CD4-positive, CD25-positive, alpha-beta regulatory T cell (primary cell): ENCODE results near the gene TTC7B. TPM values are rescaled to one million over a fixed set of nuclear protein-coding genes. Genes with fewer than 3 reads are reported as not detected.
A peak's percentile ranks its signal among the peaks of the same experiment; 100 is the strongest.

Source experiments
- ATAC-seq, 2 donors: fragments of 150-1000 bp; cut with Tn5 transposase; one replicate each; pipeline ENCODE4 v1.10.0; 2021; ENCODE audit warnings: low read depth in 2 of 2, moderate number of reproducible peaks in 2 of 2, moderate library complexity in 1 of 2
- DNase-seq, 3 donors: peaks; one replicate each; pipeline versions ENCODE4 v3.0.0 to v3.0.0-alpha.2; 2012 to 2022; ENCODE audit warnings: mixed read lengths in 1 of 3
- H3K27ac ChIP-seq: one replicate; pipeline ENCODE4 v1.7.0; 2013; ENCODE audit warnings: mild to moderate bottlenecking, low read length; ENCODE audit not compliant: insufficient read depth, poor library complexity, severe bottlenecking
- H3K27me3 ChIP-seq: one replicate; pipeline ENCODE4 v1.7.0; 2013; ENCODE audit warnings: low read length; ENCODE audit not compliant: control insufficient read depth, insufficient read depth
- H3K36me3 ChIP-seq: one replicate; pipeline ENCODE4 v1.7.0; 2013; ENCODE audit warnings: mild to moderate bottlenecking, low read length, moderate library complexity; ENCODE audit not compliant: control insufficient read depth, insufficient read depth
- H3K4me1 ChIP-seq: 2 replicates; pipeline ENCODE4 v1.7.0; 2013; ENCODE audit warnings: mild to moderate bottlenecking, low read length; ENCODE audit not compliant: insufficient read depth, control insufficient read depth, poor library complexity, severe bottlenecking
- H3K4me3 ChIP-seq: one replicate; pipeline ENCODE4 v1.7.0; 2013; ENCODE audit warnings: low read depth, mild to moderate bottlenecking, low read length, moderate library complexity
- H3K9me3 ChIP-seq, 2 experiments: 1 replicate in 1 of 2; 2 replicates in 1 of 2; pipeline ENCODE4 v1.7.0; 2013; ENCODE audit warnings: low read length in 2 of 2, mild to moderate bottlenecking in 1 of 2, moderate library complexity in 1 of 2; ENCODE audit not compliant: control insufficient read depth in 2 of 2
- H3K27ac Mint-ChIP-seq, 3 donors: one replicate each; pipeline ENCODE4 v1.8.0; 2020 to 2022; ENCODE audit warnings: mild to moderate bottlenecking in 3 of 3, mixed read lengths in 3 of 3, moderate library complexity in 2 of 3
- H3K27me3 Mint-ChIP-seq: one replicate; pipeline ENCODE4 v1.8.0; 2022; ENCODE audit warnings: mild to moderate bottlenecking, mixed read lengths
- H3K36me3 Mint-ChIP-seq: one replicate; pipeline ENCODE4 v1.8.0; 2020; ENCODE audit warnings: mixed read lengths
- H3K4me1 Mint-ChIP-seq, 4 donors: one replicate each; pipeline ENCODE4 v1.8.0; 2020 to 2022; ENCODE audit warnings: mixed read lengths in 4 of 4, mild to moderate bottlenecking in 1 of 4
- H3K4me3 Mint-ChIP-seq, 4 donors: one replicate each; pipeline ENCODE4 v1.8.0; 2020 to 2022; ENCODE audit warnings: mild to moderate bottlenecking in 4 of 4, mixed read lengths in 4 of 4, moderate library complexity in 3 of 4
- H3K9me3 Mint-ChIP-seq, 7 donors: one replicate each; pipeline ENCODE4 v1.8.0; 2020 to 2022; ENCODE audit warnings: mixed read lengths in 7 of 7, mild to moderate bottlenecking in 3 of 7, moderate library complexity in 2 of 7
- polyA plus RNA-seq, 4 donors: library from polyadenylated mRNA; unstranded; fragments of 300-500 nt; fragmentation: Illumina TruSeq; gene quantifications; one replicate each; pipeline ENCODE4 v1.2.3, GENCODE V29; 2021
- total RNA-seq: library from RNA; stranded (reverse); gene quantifications from one replicate; pipeline ENCODE4 v1.2.3, GENCODE V29; 2022

Gene TTC7B
- total and polyA plus RNA-seq, 5 donors from 2014 or later, result 0.88 to 7.8 (median 1.0) TPM

DNA sequence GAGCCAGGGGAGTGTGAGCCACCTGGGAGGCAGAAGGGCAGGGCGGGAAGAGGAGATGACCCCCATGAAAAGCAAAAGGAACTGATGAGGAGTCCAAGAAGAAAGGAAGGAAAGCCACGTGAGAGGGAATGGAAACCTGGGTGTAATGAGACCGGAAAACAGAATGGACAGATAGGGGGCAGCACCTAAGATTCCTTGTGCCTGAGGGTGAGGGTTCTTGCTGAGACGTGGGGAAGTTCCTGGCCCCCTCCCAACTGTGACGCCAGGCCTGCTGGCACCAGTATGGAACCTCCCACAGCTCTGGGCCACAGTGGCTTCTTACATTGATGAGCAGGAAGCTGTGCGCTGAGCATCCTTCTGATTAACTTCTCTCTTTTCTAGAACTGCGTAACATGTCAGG, 30.8 kb downstream of the TTC7B start:
- Mint-ChIP-seq H3K4me1 (no peaks in the 10 kb centered on the region), H3K36me3 (no peaks in the 10 kb centered on the region), H3K27ac (no peak overlapping the region), H3K27me3 (peaks cover 6% of the 10 kb centered on the region), H3K9me3 (no peaks in the 10 kb centered on the region), H3K4me3 (no peak overlapping the region)
- DNase-seq (no peak), ATAC-seq (peak in 1 of 2 donors; percentile 34)
- Histone ChIP-seq H3K9me3 (no peaks in the 10 kb centered on the region), H3K27ac (no peak overlapping the region), H3K27me3 (no peaks in the 10 kb centered on the region), H3K4me1 (no peaks in the 10 kb centered on the region), H3K36me3 (no peaks in the 10 kb centered on the region), H3K4me3 (no peak overlapping the region)

DNA sequence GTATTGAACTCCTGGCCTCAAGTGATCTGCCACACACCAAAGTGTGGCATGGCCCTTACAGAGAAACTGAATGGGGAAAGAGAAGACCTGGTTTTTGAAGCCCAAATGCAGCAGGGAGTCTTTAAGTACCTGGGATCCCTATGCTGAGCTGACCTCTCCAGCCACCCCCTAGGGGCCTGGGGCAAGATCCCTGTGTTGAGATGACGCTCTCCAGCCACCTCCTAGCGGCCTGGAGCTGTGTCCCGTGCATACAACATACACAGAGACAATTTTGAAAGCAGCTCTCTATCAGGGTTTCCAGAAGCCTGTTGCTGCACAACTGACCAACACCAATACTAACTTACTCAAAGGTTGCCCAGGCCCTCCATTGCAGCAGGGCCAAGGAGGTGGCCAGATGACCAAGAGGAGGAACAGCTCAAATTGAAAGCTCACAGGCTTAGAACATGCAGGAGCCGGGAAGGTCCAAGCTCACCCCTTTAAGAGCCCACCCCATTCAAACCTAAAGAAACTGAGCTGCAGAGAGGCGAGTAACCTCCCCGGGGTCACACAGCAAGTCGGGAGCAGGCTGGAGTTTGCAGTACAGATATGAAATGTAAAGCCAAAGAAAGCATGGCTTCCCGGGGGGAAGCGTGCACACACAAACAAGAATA, 31.5 kb downstream of the TTC7B start:
- Mint-ChIP-seq H3K4me1 (no peaks in the 10 kb centered on the region), H3K27ac (no peak overlapping the region), H3K9me3 (no peaks in the 10 kb centered on the region), H3K27me3 (peaks cover 6% of the 10 kb centered on the region), H3K4me3 (no peak overlapping the region), H3K36me3 (no peaks in the 10 kb centered on the region)
- DNase-seq (no peak), ATAC-seq (no peak)
- H3K4me1 ChIP-seq, result no peaks in the 10 kb centered on the region
- H3K27me3 ChIP-seq, result no peaks in the 10 kb centered on the region
- H3K4me3 ChIP-seq, result no peak overlapping the region
- no peak overlapping the region for H3K27ac ChIP-seq
- no peaks in the 10 kb centered on the region for H3K9me3 ChIP-seq
- no peaks in the 10 kb centered on the region for H3K36me3 ChIP-seq

DNA sequence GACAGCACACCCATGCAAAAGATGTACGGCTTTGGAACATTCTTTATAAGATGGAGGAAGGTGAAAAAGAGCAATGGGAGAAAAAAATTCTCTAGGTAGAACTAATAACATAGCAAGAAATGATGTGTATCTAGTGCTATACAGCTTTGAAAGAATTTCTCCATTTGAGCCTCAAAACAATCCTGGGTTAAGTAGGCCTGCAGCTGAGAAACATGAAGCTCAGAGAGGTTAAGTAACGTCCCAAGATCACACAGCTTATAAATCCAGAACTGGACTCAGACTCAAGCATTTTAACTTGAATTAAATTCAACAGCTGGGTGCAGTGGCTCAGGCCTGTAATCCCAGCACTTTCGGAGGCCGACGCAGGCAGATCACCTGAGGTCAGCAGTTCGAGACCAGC, 32.9 kb downstream of the TTC7B start:
- H3K4me3 Mint-ChIP-seq, result no peak overlapping the region
- H3K27me3 Mint-ChIP-seq, result peaks cover 6% of the 10 kb centered on the region
- no peaks in the 10 kb centered on the region for H3K36me3 Mint-ChIP-seq
- Histone ChIP-seq H3K4me1 (no peaks in the 10 kb centered on the region), H3K9me3 (no peaks in the 10 kb centered on the region), H3K36me3 (no peaks in the 10 kb centered on the region), H3K27me3 (no peaks in the 10 kb centered on the region), H3K27ac (no peak overlapping the region), H3K4me3 (no peak overlapping the region)
- ATAC-seq, result no peak
- no peaks in the 10 kb centered on the region for H3K4me1 Mint-ChIP-seq
- no peak overlapping the region for H3K27ac Mint-ChIP-seq
- H3K9me3 Mint-ChIP-seq, result no peaks in the 10 kb centered on the region
- DNase-seq, result no peak

DNA sequence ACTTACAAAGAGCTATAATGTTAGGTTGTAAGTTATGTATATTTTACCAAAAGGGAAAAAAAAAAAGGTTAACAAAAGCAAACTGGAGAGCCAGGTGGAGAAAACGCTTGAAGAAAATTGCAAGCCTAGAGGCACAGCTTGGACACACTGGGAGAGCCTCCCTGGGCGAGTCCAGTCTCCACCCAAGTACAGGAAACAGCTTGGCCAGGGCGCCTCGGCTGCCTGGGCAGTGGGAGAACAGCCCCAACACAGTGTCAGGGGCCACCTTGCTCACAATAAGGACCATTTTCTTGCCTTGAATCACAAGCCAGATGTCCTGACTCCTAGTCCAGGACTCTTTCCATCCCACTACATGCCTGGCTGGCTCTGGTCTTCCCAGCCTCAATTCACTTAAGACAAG, 33.3 kb downstream of the TTC7B start:
- Mint-ChIP-seq H3K36me3 (no peaks in the 10 kb centered on the region), H3K27ac (no peak overlapping the region), H3K27me3 (peaks cover 6% of the 10 kb centered on the region), H3K4me3 (no peak overlapping the region), H3K9me3 (no peaks in the 10 kb centered on the region), H3K4me1 (no peaks in the 10 kb centered on the region)
- no peak for ATAC-seq
- no peaks in the 10 kb centered on the region for H3K4me1 ChIP-seq
- no peaks in the 10 kb centered on the region for H3K27me3 ChIP-seq
- no peaks in the 10 kb centered on the region for H3K36me3 ChIP-seq
- no peak overlapping the region for H3K4me3 ChIP-seq
- no peak overlapping the region for H3K27ac ChIP-seq
- DNase-seq, result no peak
- no peaks in the 10 kb centered on the region for H3K9me3 ChIP-seq

DNA sequence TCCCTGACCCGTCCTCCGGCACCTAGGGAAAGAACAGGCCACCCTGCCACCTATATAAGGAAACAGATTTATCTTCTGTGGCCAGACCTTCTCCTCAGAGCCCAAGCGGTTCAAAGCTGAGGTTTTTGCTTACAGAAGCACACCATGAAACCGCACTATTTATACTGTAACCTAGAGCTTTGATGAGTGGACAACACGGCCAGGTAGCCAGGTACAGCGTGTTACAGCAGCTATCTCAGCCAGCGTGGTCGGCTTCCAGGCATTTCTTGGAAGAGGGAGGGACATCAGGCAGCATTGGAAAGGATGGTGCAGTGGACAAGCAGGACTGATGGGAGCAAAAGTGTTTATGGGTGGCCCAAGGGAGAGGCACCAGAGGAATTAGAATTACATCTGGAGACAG, 34.4 kb downstream of the TTC7B start:
- no peaks in the 10 kb centered on the region for H3K4me1 Mint-ChIP-seq
- Histone ChIP-seq H3K4me1 (no peaks in the 10 kb centered on the region), H3K27ac (no peak overlapping the region), H3K9me3 (no peaks in the 10 kb centered on the region), H3K36me3 (no peaks in the 10 kb centered on the region), H3K27me3 (no peaks in the 10 kb centered on the region), H3K4me3 (no peak overlapping the region)
- no peaks in the 10 kb centered on the region for H3K9me3 Mint-ChIP-seq
- no peak overlapping the region for H3K4me3 Mint-ChIP-seq
- H3K36me3 Mint-ChIP-seq, result no peaks in the 10 kb centered on the region
- no peak overlapping the region for H3K27ac Mint-ChIP-seq
- no peak for ATAC-seq
- H3K27me3 Mint-ChIP-seq, result peaks cover 6% of the 10 kb centered on the region
- DNase-seq, result no peak

DNA sequence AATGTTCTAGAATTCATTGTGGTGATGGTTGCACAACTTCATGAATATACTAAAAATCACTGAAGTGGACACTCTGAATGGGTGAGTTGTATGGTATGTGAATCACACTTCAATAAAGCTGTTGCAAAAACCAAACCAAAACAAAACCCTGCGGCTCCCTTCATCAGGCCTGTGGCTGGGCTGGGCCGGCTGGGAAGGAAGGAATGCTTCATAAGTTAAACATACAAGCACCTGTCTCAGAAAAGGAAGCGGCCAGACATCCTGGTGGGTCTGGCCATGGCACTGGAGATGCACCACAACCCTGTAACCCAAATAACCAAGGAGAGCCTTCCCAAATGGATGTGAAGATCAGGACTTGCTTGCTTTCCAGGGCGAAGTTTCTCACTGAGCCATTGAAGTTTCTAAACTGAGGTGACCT, 34.9 kb downstream of the TTC7B start:
- H3K27me3 Mint-ChIP-seq, result peaks cover 6% of the 10 kb centered on the region
- H3K4me3 Mint-ChIP-seq, result no peak overlapping the region
- Histone ChIP-seq H3K27me3 (no peaks in the 10 kb centered on the region), H3K4me3 (no peak overlapping the region), H3K27ac (no peak overlapping the region), H3K4me1 (no peaks in the 10 kb centered on the region), H3K9me3 (no peaks in the 10 kb centered on the region), H3K36me3 (no peaks in the 10 kb centered on the region)
- DNase-seq, result no peak
- no peak overlapping the region for H3K27ac Mint-ChIP-seq
- no peak for ATAC-seq
- no peaks in the 10 kb centered on the region for H3K4me1 Mint-ChIP-seq
- no peaks in the 10 kb centered on the region for H3K9me3 Mint-ChIP-seq
- no peaks in the 10 kb centered on the region for H3K36me3 Mint-ChIP-seq

DNA sequence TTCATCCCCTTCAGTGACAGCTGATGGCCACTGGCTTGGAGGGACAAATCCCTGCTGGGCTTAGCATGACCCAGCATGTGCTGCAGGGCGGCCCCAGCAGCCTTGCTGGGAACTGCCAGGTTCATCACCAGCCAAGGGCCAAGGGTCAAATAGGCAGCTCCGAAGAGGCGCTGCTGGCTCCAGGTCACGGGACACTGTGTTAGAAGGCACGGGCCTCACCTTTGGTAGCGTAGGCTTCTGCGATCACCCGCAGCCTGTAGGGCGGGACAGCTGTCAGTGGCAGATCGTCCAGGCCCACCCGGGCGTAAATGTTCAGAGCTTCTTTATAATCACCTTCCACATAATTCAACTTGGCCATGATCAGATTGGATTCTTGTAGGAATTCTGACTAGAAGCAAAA, 35.7 kb downstream of the TTC7B start:
- Mint-ChIP-seq H3K4me1 (no peaks in the 10 kb centered on the region), H3K9me3 (no peaks in the 10 kb centered on the region), H3K27me3 (peaks cover 4% of the 10 kb centered on the region), H3K4me3 (no peak overlapping the region), H3K27ac (peak overlapping the region in 1 of 3 donors; percentile 60), H3K36me3 (no peaks in the 10 kb centered on the region)
- Histone ChIP-seq H3K9me3 (no peaks in the 10 kb centered on the region), H3K4me1 (no peaks in the 10 kb centered on the region), H3K4me3 (no peak overlapping the region), H3K36me3 (no peaks in the 10 kb centered on the region), H3K27me3 (no peaks in the 10 kb centered on the region), H3K27ac (no peak overlapping the region)
- DNase-seq, result no peak
- no peak for ATAC-seq

DNA sequence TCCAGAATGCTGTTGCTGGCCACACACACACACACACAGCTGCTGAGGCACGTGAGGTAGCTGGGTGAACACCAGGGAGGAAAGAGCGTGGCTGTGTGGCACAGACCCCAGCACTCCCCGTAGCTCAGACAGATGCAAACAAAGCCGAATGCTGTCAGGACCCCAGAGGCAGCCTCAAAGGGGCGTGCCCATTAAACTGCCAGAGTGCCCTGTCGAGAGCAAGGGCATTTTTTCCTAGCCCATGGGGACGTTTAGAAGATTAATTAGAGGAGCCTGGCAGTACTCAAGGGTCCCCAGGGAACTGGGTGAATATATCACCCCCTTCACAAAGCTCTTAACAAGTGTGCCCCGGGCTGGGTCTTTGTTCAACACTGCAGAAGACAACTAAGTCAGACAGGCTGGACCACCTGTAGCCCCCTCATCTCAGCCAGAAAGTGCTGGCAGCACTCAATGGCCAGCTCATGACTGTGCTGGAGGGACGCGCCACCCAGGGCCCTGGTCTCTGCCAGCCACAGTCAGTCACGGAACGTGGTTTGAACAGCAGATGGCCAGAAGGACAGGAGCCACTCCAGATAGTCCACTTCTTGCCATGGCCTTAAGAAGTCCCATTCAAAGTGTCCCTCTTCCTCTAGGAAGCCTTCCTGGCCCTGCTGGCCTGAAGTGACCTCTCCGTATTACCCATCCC, 37.5 kb downstream of the TTC7B start:
- Mint-ChIP-seq H3K4me3 (no peak overlapping the region), H3K4me1 (no peaks in the 10 kb centered on the region), H3K9me3 (no peaks in the 10 kb centered on the region), H3K27ac (no peak overlapping the region), H3K27me3 (no peaks in the 10 kb centered on the region), H3K36me3 (no peaks in the 10 kb centered on the region)
- ATAC-seq (no peak), DNase-seq (no peak)
- no peaks in the 10 kb centered on the region for H3K4me1 ChIP-seq
- no peaks in the 10 kb centered on the region for H3K36me3 ChIP-seq
- H3K27me3 ChIP-seq, result no peaks in the 10 kb centered on the region
- H3K4me3 ChIP-seq, result no peak overlapping the region
- no peaks in the 10 kb centered on the region for H3K9me3 ChIP-seq
- no peak overlapping the region for H3K27ac ChIP-seq
